ENCODE measurements around the gene SLC6A11.

Gene SLC6A11

DNA sequence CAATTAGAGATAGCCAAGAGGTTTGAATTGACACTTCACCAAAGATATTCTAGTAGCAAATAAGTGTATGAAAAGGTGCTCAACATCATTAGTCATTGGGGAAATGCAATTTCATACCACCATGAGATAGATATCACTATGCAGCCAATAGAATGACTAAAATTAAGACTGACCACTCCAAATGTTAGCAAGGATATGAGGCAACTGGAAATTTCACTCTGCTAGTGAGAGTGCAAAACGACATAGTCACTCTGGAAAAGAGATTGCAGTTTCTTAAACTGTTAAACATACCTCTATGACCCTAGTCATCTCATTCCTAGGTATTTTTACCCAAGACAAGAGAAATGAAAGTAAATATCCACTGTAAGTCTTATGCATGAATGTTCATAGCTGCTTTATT lies 27.6 kb upstream of the SLC6A11 start:
- 0 out of 3 replicates have a peak, but pooled peaks have one; percentile 19 for ATAC-seq (ENCODE audit: low read depth)
- H3K27ac ChIP-seq (ENCODE audit: poor library complexity, severe bottlenecking) = no peak overlapping the region
- no peak for DNase-seq (ENCODE audit: low spot score)
- no peaks in the 10 kb centered on the region for H3K4me1 ChIP-seq (ENCODE audit: insufficient read depth, poor library complexity, severe bottlenecking)
- no peaks in the 10 kb centered on the region for H3K27me3 ChIP-seq (ENCODE audit: insufficient read depth, poor library complexity, severe bottlenecking)
- H3K4me3 ChIP-seq (ENCODE audit: severe bottlenecking) = no peak overlapping the region
- H3K9me3 ChIP-seq (ENCODE audit: severe bottlenecking) = no peaks in the 10 kb centered on the region
- H3K36me3 ChIP-seq (ENCODE audit: low read depth) = no peaks in the 10 kb centered on the region
- TF ChIP-seq, protein P1, sequence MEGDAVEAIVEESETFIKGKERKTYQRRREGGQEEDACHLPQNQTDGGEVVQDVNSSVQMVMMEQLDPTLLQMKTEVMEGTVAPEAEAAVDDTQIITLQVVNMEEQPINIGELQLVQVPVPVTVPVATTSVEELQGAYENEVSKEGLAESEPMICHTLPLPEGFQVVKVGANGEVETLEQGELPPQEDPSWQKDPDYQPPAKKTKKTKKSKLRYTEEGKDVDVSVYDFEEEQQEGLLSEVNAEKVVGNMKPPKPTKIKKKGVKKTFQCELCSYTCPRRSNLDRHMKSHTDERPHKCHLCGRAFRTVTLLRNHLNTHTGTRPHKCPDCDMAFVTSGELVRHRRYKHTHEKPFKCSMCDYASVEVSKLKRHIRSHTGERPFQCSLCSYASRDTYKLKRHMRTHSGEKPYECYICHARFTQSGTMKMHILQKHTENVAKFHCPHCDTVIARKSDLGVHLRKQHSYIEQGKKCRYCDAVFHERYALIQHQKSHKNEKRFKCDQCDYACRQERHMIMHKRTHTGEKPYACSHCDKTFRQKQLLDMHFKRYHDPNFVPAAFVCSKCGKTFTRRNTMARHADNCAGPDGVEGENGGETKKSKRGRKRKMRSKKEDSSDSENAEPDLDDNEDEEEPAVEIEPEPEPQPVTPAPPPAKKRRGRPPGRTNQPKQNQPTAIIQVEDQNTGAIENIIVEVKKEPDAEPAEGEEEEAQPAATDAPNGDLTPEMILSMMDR (IDR thresholded peaks at IDR 0.05; ENCODE audit: poor library complexity, severe bottlenecking) = no peak

DNA sequence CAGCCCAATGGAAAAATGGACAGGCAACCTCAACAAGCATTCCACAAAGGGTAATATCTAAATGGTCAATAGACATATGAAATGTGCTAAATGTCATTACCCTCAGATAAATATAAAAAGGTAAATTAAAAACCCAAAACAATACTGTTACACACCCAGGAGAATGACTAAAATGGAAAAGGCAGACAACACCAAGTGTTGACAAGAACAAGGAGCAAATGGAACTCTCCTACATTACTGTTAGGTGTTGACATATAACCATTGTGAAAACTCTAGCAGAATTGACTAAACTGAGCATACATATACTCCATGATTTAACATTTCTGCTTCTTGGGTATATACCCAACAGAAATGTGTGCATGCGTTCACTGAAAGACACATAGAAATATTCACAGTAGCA lies 25.3 kb upstream of the SLC6A11 start:
- ATAC-seq (ENCODE audit: low read depth) = no peak
- TF ChIP-seq, protein P1 (IDR thresholded peaks at IDR 0.05; ENCODE audit: poor library complexity, severe bottlenecking) = no peak
- H3K9me3 ChIP-seq (ENCODE audit: severe bottlenecking) = no peaks in the 10 kb centered on the region

DNA sequence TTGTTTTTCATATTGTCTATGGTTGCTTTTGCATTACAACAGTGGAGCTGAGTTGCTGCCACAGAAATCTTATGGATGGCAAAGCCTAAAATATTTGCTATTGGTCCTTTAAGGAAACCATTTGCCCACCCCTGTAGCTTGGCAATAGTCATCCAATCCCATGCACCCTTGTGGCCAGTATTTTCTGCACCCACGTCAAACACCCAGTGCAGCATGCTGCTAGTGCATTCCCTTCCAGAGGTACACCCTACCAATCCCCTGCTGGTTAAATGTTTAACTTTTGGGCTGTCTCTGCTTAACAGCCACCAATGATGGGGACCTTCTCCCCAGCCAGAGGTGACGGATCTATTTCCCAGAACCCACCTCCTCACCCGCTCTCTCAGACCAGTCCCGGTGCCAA lies 23.8 kb upstream of the SLC6A11 start:
- Histone ChIP-seq H3K9me3 (ENCODE audit: severe bottlenecking) (no peaks in the 10 kb centered on the region), H3K36me3 (ENCODE audit: low read depth) (no peaks in the 10 kb centered on the region), H3K27me3 (ENCODE audit: insufficient read depth, poor library complexity, severe bottlenecking) (no peaks in the 10 kb centered on the region), H3K4me3 (ENCODE audit: severe bottlenecking) (no peak overlapping the region), H3K4me1 (ENCODE audit: insufficient read depth, poor library complexity, severe bottlenecking) (no peaks in the 10 kb centered on the region), H3K27ac (ENCODE audit: poor library complexity, severe bottlenecking) (no peak overlapping the region)
- DNase-seq (ENCODE audit: low spot score) (no peak), ATAC-seq (ENCODE audit: low read depth) (no peak)
- TF ChIP-seq, protein P1 (IDR thresholded peaks at IDR 0.05; ENCODE audit: poor library complexity, severe bottlenecking) = no peak

More for the DNA sequence above, 25.3 kb upstream of the SLC6A11 start:
- Histone ChIP-seq H3K36me3 (ENCODE audit: low read depth) (no peaks in the 10 kb centered on the region), H3K4me3 (ENCODE audit: severe bottlenecking) (no peak overlapping the region), H3K27me3 (ENCODE audit: insufficient read depth, poor library complexity, severe bottlenecking) (no peaks in the 10 kb centered on the region), H3K4me1 (ENCODE audit: insufficient read depth, poor library complexity, severe bottlenecking) (no peaks in the 10 kb centered on the region), H3K27ac (ENCODE audit: poor library complexity, severe bottlenecking) (no peak overlapping the region)
- DNase-seq (ENCODE audit: low spot score) = no peak

DNA sequence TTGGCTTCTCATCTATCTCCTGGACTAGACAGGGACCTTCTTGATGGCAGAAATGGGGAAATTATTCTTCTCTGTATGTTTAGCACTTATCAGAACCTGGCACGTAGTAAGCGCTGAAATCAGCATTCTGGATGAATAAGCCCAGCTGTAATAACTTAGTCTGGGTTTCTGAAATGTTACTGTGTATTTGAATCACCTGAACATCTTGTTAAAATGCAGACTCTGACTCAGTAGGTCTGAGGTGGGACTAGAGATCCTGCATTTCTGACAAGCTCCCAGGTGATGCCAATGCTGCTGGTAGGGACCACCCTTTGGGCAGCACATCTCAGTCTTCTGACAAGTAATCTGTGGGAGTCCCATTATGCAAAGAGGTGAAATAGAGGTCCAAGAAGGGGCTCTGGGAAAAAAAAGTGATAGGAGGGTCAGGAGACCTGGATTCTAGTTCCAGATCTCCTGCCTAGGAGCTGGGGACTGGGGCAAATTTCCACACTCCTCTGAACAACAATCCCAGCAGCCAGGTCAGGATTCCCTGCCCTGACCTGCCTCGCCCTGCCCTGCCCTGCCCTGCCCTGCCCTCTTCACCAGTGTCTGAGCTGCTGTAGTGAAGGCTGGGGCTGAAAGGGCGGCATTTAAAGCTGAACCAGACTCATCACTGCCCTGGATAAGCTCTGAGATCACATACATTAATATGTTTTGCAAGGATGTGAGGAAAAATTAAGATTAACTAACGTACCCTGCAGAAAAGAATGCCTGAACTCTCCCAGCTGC lies 17.2 kb upstream of the SLC6A11 start:
- TF ChIP-seq, protein P1 (IDR thresholded peaks at IDR 0.05; ENCODE audit: poor library complexity, severe bottlenecking) = no peak
- ATAC-seq (ENCODE audit: low read depth) = peak; percentile 64
- no peaks in the 10 kb centered on the region for H3K9me3 ChIP-seq (ENCODE audit: severe bottlenecking)
- H3K27me3 ChIP-seq (ENCODE audit: insufficient read depth, poor library complexity, severe bottlenecking) = no peaks in the 10 kb centered on the region
- no peak for DNase-seq (ENCODE audit: low spot score)
- H3K36me3 ChIP-seq (ENCODE audit: low read depth) = no peaks in the 10 kb centered on the region
- peaks cover 28% of the 10 kb centered on the region for H3K4me1 ChIP-seq (ENCODE audit: insufficient read depth, poor library complexity, severe bottlenecking)
- peak overlapping the region; percentile 40 for H3K27ac ChIP-seq (ENCODE audit: poor library complexity, severe bottlenecking)
- H3K4me3 ChIP-seq (ENCODE audit: severe bottlenecking) = no peak overlapping the region

DNA sequence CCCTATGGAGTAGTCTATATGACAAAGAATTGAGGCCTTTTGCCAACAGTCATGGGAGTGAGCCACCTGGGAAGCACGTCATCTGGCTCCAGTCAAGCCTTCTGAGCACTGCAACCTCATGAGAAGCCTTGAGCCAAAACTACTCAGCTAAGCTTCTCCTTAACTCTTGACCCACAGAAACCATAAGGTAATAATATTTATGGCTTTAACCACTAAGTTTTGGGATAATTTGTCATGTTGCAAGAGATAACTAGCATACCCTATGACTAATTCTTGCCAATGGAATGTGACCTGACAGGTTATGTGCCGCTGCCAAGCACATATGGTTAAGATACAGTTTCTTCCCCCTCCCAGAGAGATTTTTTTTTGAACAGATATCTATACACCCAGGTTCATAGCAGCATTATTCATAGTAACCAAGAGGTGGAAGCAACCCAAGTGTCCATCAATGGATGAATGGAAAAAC lies 11.8 kb upstream of the SLC6A11 start:
- no peaks in the 10 kb centered on the region for H3K27me3 ChIP-seq (ENCODE audit: insufficient read depth, poor library complexity, severe bottlenecking)
- H3K9me3 ChIP-seq (ENCODE audit: severe bottlenecking) = no peaks in the 10 kb centered on the region
- H3K4me3 ChIP-seq (ENCODE audit: severe bottlenecking) = no peak overlapping the region
- TF ChIP-seq, protein P1 (IDR thresholded peaks at IDR 0.05; ENCODE audit: poor library complexity, severe bottlenecking) = peak; percentile 22
- H3K36me3 ChIP-seq (ENCODE audit: low read depth) = no peaks in the 10 kb centered on the region
- DNase-seq (ENCODE audit: low spot score) = peak; percentile 72
- H3K27ac ChIP-seq (ENCODE audit: poor library complexity, severe bottlenecking) = peak overlapping the region; percentile 69
- peaks cover 29% of the 10 kb centered on the region for H3K4me1 ChIP-seq (ENCODE audit: insufficient read depth, poor library complexity, severe bottlenecking)
- ATAC-seq (ENCODE audit: low read depth) = peak; percentile 96

All from RWPE2 (cell line).